ENCODE results near the gene PKP1.

PKP1 gene

DNA sequence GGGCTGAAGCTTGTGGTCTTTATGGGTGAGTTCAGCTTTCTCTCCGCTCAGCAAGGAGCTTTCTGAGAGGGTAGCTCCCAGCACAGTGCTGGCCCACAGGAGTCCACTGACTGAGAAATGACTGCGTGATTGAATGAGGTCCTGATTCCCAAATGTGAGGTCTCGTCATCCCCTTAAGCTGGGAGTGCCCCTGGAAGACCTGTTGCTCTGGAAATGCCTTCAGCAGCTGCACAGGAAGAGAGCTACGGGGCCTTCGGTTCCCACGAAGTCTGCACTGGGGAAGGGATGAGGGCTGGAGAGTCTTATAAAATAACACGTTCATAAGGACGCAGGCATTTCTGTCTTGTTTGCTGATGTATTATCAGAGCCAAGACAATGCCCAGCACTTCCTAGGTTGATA, 80.2 kb downstream of the PKP1 start:
- in situ Hi-C loops (cut with HindIII; ENCODE audit: low sequenced_read_pairs): no loop called here

DNA sequence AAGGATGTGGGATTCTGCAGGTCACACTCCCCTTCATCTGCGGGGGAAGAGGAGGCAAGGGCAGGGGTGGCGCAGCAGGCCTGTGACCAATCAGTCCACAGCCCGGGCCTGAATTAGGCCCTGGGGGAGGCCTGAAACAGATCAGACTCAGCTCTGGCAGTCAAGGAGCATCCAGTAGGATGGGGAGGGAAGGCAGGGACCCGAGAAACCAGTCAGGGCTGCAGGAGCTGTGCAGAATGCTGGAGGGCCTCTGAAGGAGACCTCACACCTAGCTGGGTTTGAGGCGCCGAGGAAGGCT, 81.5 kb downstream of the PKP1 start:
- in situ Hi-C loops (cut with HindIII; ENCODE audit: low sequenced_read_pairs): no loop called here

DNA sequence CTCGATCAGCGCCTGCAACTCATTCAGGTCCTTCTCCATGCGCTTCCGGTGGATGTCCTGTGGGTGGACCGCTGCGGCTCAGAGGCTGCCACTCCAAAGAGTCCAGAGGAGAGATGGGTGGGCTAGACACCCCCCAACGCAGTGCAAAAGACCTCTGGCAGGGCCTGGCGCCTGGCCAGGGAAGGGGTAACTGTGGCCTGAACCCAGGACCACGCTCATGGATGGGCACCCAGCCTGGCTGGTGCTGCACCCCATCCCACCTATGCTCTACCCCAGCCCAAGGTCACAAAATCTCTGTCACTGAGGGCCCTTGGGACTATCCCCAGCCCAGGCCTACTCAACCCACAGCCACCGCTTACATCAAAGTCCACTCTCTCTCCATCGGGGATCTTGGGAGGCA, 81.9 kb downstream of the PKP1 start:
- in situ Hi-C loops (cut with HindIII; ENCODE audit: low sequenced_read_pairs): no loop called here

DNA sequence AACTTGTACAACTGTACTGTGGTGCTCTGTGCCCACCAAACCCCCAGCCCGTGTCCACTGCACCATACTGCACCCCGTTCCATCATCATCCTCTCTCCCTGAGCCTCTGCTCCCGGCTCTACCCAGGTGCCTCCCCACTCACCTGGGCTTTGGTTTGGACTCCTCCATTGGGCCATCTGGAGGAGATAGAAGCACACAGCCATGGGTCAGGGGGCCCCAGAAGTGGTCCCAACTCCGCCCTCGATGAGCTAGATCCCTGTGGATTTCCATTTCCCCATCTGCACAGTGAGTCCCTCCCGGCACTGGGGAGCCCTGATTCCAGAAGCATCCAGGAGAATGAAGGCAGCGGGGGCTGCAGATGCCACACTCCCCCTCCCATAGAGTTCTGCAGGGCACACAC, 83.4 kb downstream of the PKP1 start:
- in situ Hi-C loops (cut with HindIII; ENCODE audit: low sequenced_read_pairs): no loop called here

DNA sequence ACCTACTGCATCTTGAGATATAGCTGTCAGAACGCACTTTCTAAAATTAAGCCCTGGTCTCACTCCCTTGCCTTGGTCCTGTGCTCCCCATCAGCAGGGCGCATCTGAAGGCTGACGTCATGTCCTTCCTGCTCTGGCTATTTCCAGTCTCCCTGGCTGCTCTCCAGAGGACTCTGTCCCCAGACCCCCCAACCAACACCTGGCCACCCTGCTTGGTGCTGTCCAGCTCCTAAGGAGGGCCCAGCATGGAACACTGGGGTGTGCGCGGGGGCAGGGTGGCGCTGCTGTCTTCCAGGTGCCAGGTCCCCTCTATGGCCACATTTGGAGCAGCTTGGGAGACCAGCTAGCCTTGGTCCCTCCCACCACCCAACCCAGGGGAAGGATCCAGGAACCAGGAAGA, 85.9 kb downstream of the PKP1 start:
- in situ Hi-C loops (cut with HindIII; ENCODE audit: low sequenced_read_pairs): no loop called here

DNA sequence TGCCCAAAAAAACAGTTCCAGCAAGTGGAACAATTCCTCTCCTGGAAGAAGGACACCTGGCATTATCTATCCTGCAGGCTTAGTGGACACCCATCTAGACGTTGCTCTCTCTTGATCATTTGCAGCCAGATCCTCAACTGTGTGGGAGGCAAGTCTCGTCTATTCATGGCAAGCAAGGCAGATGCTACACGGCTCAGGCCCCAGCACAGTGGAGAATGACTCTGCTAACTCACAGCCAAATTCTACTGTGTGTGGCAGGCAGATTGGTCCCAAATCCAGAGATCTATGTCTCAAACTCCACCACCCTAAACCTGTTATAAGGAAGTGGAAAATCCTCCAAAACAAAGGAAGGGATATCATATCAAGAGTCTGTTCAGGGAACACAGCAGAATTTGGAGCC, 87.2 kb downstream of the PKP1 start:
- in situ Hi-C loops (cut with HindIII; ENCODE audit: low sequenced_read_pairs): no loop called here

DNA sequence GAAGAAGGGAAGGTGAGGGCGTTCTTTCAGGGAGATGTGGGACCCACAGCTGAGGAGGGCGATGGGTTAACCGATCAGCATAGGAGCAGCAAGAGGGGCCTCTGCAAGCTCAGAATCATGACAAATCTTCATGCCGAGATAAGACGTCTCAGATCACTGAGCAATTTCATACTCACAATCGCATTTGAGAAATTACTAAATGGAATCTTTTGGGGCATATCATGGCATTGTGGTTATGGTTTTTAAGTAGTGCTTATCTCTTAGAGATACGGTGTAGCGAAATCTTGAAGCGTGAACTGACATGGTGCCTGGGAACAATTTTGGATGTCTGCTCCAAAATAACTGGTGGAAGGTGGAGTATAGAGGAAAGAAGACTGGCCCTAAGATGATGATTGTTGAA, 88.0 kb downstream of the PKP1 start:
- in situ Hi-C loops (cut with HindIII; ENCODE audit: low sequenced_read_pairs): no loop called here

DNA sequence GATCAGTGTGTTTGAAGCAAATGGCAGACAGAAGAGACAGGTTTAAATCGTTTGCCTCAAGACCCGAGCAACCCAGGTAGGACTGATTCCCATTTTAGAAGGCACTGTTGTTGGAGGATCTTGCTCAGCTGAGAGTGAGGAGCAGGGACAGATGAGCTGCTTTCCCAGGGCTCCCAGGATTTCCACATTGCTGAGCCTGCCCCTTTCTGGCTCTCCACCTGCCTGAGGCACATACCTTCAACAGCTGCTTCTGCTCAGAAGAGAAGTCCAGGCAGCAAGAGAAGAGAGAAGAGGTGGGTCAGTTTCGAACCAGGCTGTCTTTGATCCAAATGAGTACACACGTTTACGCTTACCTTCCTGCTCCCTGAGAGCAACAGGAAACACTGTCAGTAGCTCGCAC, 88.5 kb downstream of the PKP1 start:
- in situ Hi-C loops (cut with HindIII; ENCODE audit: low sequenced_read_pairs): no loop called here

DNA sequence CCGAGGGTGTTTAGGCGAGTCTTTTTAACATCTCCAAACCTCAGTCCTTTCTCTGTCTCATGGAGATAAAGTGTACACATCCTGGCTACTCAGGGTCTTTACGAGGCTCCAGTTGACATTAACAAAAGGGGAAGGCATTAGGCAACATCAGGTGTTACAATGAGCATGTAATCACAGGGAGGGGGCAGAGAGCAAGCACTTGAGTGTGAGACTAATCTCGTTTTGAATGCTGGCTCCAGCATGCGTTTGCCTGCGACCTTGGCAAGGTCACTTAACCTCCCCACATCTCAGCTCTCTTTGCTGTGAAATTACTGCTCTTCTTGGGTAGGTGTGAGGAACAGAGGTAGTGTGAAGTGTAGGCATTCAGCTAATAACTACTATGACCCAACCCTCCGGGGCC, 91.1 kb downstream of the PKP1 start:
- in situ Hi-C loops (cut with HindIII; ENCODE audit: low sequenced_read_pairs): no loop called here

DNA sequence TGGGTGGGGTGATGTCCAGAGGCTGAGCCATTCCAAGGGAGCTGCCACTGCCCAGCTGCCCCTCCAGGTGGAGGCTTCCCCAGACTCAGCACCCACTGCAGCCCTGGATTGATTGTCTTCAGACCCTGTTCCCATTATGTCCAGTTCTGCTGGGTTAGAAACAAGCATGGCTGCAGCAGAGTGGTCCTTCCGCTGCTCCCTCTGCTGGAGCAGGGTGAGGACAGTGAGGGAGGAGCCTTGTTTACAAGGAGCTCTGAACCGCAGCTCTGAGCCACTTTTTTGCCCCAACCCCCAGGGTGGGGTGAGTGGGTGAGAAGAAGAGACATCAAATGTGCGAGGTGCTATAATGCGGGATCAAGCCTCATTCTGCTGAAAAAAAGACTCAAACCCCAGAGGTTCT, 91.9 kb downstream of the PKP1 start:
- in situ Hi-C loops (cut with HindIII; ENCODE audit: low sequenced_read_pairs): no loop called here

DNA sequence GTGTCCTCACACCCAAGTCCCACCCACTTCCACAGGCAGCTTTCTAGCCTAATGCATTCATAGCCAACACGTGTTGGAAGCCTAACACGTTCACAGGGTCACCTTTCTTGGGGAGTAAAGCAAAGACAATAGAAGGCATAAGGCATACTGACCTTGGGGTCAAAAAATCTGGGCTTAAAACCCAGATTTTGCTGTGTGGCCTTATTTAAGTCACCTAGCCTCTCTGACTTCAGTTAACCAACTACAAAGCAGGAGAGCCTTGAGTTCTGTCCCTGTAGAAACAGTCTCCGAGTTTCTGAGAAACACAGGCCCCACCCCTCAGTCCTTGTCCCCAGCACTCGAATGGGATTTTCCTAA, 92.8 kb downstream of the PKP1 start:
- in situ Hi-C loops (cut with HindIII; ENCODE audit: low sequenced_read_pairs): no loop called here

DNA sequence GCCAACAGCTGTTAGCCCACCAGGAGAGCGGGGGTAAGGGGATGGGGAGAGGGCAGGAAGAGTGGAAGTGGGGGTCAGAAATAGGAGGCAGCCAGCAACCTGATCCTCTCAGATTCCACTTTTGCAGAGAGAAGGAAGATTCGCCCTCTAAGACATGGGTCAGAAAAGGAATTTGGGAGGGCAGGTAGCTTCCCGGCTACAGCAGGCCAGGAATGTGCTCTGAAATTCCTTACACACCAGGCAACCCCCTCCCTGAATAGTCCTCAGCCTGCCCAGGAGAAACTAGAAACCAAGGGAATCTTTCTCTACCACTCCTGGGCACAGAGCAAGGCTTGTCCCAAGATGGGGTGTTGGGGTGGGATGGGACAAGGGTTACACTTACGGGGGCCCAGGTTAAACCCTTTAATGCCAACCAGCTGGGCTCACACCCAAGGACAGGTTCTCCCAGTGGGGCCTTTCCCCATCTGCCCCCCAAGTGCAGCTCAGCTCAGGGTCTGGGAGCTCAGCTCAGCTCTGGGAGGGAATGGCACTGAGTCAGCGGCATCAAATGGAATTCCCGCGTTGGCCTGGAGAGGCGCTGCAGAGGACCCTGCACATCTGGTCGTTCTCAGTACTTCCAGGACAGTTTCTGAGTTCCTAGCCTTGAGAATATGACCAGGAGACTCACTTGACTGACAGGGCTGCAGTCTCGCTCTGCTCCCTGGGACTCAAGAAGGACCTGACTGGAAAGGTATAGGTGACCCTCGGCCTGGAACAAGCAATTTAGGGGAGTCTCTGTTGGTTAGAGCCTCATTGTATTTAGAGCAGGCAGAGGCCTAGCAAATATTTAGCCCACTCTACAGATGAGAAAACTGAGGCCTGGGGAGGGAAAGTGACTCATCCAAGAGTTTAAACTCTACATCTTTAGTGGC, 93.4 kb downstream of the PKP1 start:
- in situ Hi-C loops (cut with HindIII; ENCODE audit: low sequenced_read_pairs): no loop called here

DNA sequence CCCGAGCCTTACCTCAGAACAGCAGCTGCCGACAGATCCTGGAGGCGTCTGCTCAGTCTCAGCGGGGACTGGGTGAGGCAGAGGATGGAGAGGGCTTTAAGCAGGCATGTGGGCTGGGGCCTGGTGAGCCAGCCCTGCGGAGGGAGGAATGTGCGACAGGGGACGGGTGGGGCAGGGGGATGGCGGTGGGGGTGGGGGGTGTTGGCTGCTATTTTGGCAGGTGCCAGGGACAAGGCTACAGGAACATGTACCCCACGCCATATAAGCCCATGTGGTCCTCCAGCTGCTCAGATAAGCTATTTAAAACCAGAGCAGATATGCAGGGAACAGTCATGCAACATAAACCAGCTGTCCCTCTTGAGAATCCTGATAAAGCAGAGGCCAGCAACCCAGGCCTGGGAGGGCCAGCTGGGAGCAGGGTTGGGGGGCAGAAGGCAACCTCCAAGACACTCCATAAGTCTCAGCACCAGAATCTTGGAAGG, 94.3 kb downstream of the PKP1 start, which contains the start of gene TNNT2:
Gene TNNT2, minus strand, starts transcription at position 70 of the 482 bp plus-strand sequence. CDS start 4,426 bp downstream, outside the sequence.
- in situ Hi-C loops (cut with HindIII; ENCODE audit: low sequenced_read_pairs): no loop called here

DNA sequence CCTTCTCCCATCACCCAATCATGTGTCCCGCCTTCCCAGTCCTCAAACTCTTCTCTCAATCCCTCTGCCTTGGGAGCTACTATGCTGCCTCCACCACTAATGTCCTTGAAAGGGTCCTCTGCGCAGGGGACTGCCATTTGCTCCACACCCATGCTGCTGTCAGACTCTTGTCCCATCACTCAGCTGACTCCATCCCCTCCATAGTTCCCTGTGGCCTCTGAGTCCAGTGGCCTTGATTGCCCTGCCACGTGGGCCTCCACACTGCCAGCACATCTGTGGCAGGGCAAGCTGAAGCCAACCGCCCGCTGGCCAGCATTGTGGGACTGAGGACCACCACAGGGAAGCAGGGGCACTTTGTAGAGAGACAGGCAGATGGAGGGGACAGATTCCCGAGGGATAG, 95.5 kb downstream of the PKP1 start:
- in situ Hi-C loops (cut with HindIII; ENCODE audit: low sequenced_read_pairs): no loop called here

DNA sequence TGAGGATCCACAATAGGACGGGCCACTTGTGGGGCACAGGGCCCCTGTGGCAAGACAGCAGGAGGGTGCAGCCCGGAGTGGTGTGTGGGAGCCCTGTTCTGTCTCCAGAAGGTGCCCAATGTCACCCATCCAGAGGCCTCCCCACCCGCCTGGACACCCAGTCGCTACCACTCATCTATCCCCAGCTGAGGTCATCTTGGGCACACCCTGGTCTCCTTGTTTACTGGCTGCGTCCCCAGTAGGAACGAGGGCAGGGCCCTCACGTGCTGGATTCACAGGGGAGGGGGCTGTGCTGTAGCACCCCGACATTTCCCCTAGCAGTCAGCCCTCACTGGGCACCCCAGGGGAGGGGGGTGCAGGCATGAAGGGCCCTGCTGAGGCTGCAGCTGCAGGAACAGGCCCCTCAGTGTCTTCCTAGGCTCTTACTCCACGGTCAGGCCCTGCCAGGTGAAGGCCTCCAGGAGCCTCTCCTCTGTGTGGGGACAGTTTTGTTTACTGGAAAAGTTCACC, 96.5 kb downstream of the PKP1 start:
- in situ Hi-C loops (cut with HindIII; ENCODE audit: low sequenced_read_pairs): no loop called here

DNA sequence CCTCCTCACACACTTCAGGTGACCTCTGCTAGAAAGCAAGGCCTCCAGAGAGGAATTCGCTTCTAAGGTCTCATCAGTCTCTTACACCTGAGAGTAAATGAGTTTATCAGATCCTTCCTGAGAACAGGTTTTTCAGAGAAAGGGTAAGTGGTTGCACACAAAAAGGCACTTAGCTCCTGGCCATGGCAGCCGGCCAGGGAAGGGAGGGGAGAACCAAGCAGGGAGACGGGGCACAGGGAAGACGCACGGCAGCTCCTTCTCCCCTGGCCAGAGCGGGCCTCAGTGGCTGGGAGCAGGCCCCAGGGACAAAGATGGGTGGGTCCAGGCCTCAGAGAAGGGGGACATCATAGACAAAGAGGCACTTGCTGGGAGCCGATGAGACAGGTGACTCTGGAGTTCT, 97.8 kb downstream of the PKP1 start:
- in situ Hi-C loops (cut with HindIII; ENCODE audit: low sequenced_read_pairs): no loop called here

Data from DLD1 (cell line).